Measurements from ENCODE around the gene IDI2. TPM values are rescaled to one million over a fixed set of nuclear protein-coding genes. Genes with fewer than 3 reads are reported as not detected.
A peak's percentile ranks its signal among the peaks of the same experiment; 100 is the strongest.

The IDI2 gene
- total and polyA plus RNA-seq, 2 of the 13 experiments (the other 11 are each of a cell fraction or from before 2014, with no cell fraction given), result not detected

GRCh38 chr10:971613-972012 is 54.0 kb downstream of the IDI2 start:
- ChIA-PET CTCF (ENCODE audit: low intra/inter-chr PET ratio, low total read pairs) (no interaction called here), POLR2A (interaction anchor here (2.1 to 3.0 kb wide), 2 partner anchors 14 to 78 kb away, joined by 9 to 39 read pairs; partner anchors contain the start of genes GTPBP4 and IDI1)
- Histone ChIP-seq H4K20me1 (ENCODE audit: insufficient read depth, low read length) (no peaks in the 10 kb centered on the region), H3K4me1 (ENCODE audit: insufficient read depth, low read length) (peaks cover 65% of the 10 kb centered on the region), H3K9ac (ENCODE audit: insufficient read depth, low read depth, low read length) (peak overlapping the region; percentile 46), H3K36me3 (replicated peaks in 1 of 2; ENCODE audit: control insufficient read depth in 1 of 2, insufficient read depth in 2 of 2, low read length in 2 of 2) (no peaks in the 10 kb centered on the region), H2AFZ (ENCODE audit: low read length) (peak overlapping the region; percentile 45), H3K4me2 (ENCODE audit: low read depth, low read length) (peak overlapping the region; percentile 77), H3K4me3 (replicated peaks in 1 of 3; ENCODE audit: insufficient read depth in 1 of 3, low read depth in 2 of 3, low read length in 3 of 3) (peak overlapping the region; percentile 34 to 56 (median 35)), H3K9me3 (ENCODE audit: low read length) (no peaks in the 10 kb centered on the region), H3K79me2 (ENCODE audit: insufficient read depth, low read length) (no peaks in the 10 kb centered on the region), H3K27me3 (ENCODE audit: control insufficient read depth in 1 of 2, insufficient read depth in 2 of 2, low read length in 2 of 2) (peaks cover 0 to 26% of the 10 kb centered on the region in 2 experiments; a peak in 3 of 5 replicates), H3K27ac (ENCODE audit: extremely low read length, insufficient read depth, low read length) (peak overlapping the region; percentile 68)
- ATAC-seq (peak; percentile 5; the same call in 1 of the 3 replicates), DNase-seq (ENCODE audit: low spot score) (peak; percentile 38), FAIRE-seq (peak; percentile 28)
- in situ Hi-C loops (cut with HindIII; ENCODE audit: extremely low pct_ligation_motif_present, low pct_unique_long_range_greater_than_20kb), result no loop called here
- no TSS peak for BruUV-seq (replicated peaks)
- WGBS (ENCODE audit: low lambda C conversion rate), result 1% methylated on average over 7 of the region's 12 CpGs
- intact Hi-C loops (cut with micrococcal nuclease; ENCODE audit: unreplicated experiment), result loop anchor here (2.0 kb wide), 2 partner anchors 15 to 41 kb away; partner anchors contain the start of gene LARP4B
- TF ChIP-seq ZFY (CRISPR knock-in tag; IDR thresholded peaks at IDR 0.05) (peak; percentile 30; the same call in 1 of the 2 replicates), HMG20A (CRISPR knock-in tag; IDR thresholded peaks at IDR 0.05; ENCODE audit: borderline replicate concordance) (0 out of 2 replicates have a peak, but pooled peaks have one; percentile 24), BHLHE40 (IDR thresholded peaks at IDR 0.05; ENCODE audit: low read length) (peak; percentile 69), ZNF446 (CRISPR knock-in tag; IDR thresholded peaks at IDR 0.05) (no peak), ZNF670 (CRISPR knock-in tag; IDR thresholded peaks at IDR 0.05; ENCODE audit: borderline replicate concordance) (0 out of 2 replicates have a peak, but pooled peaks have one; percentile 18), TRIM22 (IDR thresholded peaks at IDR 0.05) (no peak), ZNF292 (CRISPR knock-in tag; IDR thresholded peaks at IDR 0.05; ENCODE audit: borderline replicate concordance, low read depth) (0 out of 2 replicates have a peak, but pooled peaks have one; percentile 13), KDM5B (CRISPR knock-in tag; IDR thresholded peaks at IDR 0.05; ENCODE audit: borderline replicate concordance) (peak; percentile 41; the same call in 1 of the 2 replicates), MAX (IDR thresholded peaks at IDR 0.05) (peak; percentile 64), ZNF224 (CRISPR knock-in tag; IDR thresholded peaks at IDR 0.05) (0 out of 2 replicates have a peak, but pooled peaks have one; percentile 48), ZFX (CRISPR knock-in tag; IDR thresholded peaks at IDR 0.05; ENCODE audit: low read depth) (peak; percentile 47; the same call in 1 of the 2 replicates), ZNF605 (CRISPR knock-in tag; IDR thresholded peaks at IDR 0.05) (0 out of 2 replicates have a peak, but pooled peaks have one; percentile 49), SALL1 (CRISPR knock-in tag; IDR thresholded peaks at IDR 0.05) (peak; percentile 35; the same call in 1 of the 2 replicates)
- TF ChIP-seq, protein P1, sequence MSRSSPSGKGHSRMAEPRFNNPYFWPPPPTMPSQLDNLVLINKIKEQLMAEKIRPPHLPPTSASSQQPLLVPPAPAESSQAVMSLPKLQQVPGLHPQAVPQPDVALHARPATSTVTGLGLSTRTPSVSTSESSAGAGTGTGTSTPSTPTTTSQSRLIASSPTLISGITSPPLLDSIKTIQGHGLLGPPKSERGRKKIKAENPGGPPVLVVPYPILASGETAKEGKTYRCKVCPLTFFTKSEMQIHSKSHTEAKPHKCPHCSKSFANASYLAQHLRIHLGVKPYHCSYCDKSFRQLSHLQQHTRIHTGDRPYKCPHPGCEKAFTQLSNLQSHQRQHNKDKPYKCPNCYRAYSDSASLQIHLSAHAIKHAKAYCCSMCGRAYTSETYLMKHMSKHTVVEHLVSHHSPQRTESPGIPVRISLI (CRISPR knock-in tag; IDR thresholded peaks at IDR 0.05; ENCODE audit: borderline replicate concordance), result peak; percentile 15; the same call in 1 of the 2 replicates
